Right renal pelvis (tissue), 4 donors: ENCODE results near the gene LRRK1. TPM values are rescaled to one million over a fixed set of nuclear protein-coding genes. Genes with fewer than 3 reads are reported as not detected.

Experiments
- DNase-seq, 4 donors: peaks; one replicate each; pipeline ENCODE4 v3.0.0-alpha.2; 2013; ENCODE audit warnings: low read depth in 4 of 4, low spot score in 3 of 4, missing footprints in 1 of 4
- polyA plus RNA-seq, 4 donors: library from polyadenylated mRNA; unstranded; fragments of 120-200 nt; gene quantifications; one replicate each; pipeline ENCODE4 v1.2.1, GENCODE V29; 2013; ENCODE audit not compliant: insufficient read length in 4 of 4

LRRK1 gene
- polyA plus RNA-seq, 4 donors: 2.6 to 4.9 (median 3.0) TPM

DNA sequence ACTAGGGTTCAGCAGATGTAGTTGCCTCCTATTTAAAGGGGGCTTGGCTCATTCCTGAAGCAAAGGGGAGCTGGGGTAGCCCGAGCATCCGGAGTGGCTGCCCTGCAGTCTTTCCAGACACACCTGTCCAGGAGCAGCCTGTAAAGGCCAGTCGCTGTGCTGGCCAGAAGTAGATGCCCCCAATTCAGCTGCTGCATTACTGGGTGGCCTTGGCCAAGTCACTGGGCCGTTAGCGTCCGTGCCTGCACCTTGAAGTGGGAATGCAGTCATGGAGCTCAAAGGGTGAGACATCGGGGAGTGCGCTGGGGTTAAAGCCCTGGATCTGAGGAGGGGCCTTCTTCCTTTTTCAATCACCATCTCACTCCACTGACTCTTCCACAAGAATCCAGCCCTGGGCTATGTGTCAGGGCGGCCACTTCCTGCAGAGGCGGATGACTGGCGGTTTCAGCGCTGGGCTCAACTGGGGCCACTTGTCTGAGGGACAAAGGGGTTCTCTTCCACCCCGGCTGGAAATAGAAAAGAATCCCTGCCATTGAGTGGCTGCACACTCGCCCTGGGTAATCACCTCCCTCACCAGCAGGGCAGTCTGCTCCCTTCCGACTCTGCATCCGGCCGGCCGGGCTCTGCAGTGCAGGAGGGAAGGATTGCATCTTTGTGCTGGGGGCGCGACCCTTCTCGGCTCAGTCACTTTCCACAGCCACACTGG is 27.7 kb upstream of the LRRK1 start:
- DNase-seq: no peak

GRCh38 chr15:100892013-100892355 is 27.2 kb upstream of the LRRK1 start:
- no peak for DNase-seq

- no peak for DNase-seq
These were observed 25.7 kb upstream of the LRRK1 start for GRCh38 chr15:100893261-100893963.

GRCh38 chr15:100893964-100894295 is 25.2 kb upstream of the LRRK1 start:
- no peak for DNase-seq

- DNase-seq: no peak
These were observed 23.4 kb upstream of the LRRK1 start for GRCh38 chr15:100895721-100896120.

- no peak for DNase-seq
These were observed 21.7 kb upstream of the LRRK1 start for GRCh38 chr15:100897221-100898151.

GRCh38 chr15:100898152-100898490 is 21.0 kb upstream of the LRRK1 start:
- no peak for DNase-seq

DNA sequence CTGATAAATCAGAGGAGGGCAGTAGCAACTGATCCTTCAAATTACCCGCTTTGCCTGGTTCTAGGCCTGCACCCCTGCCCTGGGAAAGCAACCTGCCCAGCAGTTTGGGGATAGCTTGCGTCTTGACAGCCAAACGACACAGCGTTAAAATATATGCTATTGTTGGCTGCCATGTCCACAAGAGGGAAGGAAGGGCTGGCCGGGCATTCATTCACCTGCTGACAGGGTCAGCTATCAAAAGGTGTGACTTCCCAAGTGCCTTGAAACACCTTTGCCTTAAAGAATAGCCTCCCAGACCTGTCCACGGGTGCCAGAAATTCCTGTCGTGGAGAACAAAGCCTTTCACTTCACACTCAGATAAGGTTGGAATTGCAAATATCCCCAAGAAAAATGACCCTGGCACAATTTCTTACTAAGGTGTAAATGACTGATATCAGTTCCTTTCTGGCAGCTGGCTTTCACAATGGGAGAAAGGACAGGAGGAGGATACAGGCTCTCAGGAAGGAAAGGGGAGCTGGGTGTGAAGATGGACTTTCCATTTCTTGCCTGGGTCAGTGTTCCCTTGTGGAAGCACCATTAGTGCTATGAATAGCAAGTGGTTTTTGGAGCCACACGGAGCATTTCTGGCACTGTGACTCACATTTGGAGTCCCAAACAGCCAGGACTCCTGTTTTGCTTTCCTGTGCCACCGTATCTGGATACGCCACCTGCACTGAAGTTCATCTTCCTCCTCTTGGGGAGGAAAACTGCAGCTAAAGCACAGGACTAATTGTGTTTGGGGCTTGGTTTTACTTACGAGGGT is 20.3 kb upstream of the LRRK1 start:
- DNase-seq: no peak

DNA sequence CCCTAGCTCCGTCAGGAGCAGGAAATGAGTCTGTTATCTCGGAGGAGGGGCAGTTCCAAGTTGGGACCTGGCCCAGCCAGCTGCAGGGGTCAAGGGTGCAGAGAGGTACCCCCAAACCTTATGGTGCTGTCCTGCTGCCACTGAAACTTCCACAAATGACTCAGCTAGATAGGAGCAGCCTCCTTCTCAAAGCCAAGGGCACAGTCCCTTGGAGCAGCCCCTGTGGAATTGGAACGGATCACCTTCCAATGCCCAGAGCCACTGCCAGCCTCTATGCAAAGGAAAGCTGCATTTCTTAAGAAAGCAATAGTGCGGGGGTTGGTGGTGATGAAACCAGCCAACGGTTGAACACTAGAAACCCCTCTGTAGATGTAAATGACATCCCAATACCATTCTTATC is 19.6 kb upstream of the LRRK1 start:
- no peak for DNase-seq

DNA sequence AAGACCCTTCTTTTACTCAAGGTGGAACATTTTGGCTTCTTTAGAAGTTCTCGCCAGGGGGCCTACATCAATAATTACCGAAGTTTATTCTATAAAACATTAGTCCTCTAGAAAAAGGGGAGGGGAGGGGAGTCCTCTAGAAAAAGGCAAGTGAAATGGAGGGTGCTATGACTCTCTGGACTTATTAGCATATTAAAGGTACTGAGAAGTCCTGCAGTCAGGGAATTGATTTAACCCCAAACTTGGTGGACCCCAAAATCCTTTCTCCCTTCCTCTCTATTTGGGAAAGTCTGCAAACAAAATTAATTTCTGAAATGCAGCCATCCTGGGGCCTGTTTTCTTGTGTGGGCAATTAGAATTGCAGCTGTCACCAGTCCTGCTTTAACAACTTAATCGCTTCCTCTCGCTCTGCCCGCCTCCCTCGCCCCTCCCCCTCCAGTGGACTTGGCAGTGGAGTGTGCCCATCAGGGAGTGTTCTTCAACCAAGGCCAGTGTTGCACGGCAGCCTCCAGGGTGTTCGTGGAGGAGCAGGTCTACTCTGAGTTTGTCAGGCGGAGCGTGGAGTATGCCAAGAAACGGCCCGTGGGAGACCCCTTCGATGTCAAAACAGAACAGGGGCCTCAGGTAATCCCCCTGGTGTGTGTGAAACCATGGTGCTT is 18.9 kb upstream of the LRRK1 start:
- no peak for DNase-seq

DNA sequence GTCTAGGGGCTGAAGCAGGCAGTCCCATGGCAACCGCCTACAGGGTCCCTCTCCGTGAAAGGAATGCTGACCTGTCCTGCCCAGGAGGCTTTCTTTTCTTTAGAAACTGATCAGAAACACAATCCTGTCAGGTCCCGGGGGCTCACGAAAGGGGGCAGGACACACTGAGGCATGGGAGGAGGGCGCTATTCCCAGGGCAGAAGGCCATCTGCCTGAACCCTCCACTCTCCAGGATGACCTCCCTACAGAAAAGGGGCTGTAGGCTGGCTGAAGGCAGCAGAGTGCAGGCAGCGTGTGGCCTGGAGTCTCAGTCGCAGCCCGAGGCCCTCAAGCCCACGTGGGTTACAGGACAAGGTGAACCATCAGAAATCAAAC is 18.4 kb upstream of the LRRK1 start:
- no peak for DNase-seq

DNA sequence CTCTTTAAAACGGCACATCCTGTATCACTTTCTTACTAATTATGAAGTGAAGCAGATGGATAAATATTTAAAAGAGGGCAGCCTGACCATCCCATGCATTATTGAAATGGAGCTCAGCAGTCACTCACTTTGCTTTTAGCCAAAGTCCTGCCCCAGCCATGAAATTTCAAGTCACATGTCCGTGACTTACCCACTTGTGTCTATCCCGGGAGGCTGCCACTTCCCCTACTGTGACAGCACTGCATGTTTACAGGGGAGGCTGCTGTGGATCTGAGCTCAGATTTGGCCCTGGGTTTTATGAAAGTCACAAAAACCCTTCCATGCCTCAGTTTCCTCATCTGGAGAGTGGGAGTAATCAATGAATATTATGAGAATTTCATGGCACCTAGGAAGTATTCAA is 17.9 kb upstream of the LRRK1 start:
- DNase-seq: no peak

DNA sequence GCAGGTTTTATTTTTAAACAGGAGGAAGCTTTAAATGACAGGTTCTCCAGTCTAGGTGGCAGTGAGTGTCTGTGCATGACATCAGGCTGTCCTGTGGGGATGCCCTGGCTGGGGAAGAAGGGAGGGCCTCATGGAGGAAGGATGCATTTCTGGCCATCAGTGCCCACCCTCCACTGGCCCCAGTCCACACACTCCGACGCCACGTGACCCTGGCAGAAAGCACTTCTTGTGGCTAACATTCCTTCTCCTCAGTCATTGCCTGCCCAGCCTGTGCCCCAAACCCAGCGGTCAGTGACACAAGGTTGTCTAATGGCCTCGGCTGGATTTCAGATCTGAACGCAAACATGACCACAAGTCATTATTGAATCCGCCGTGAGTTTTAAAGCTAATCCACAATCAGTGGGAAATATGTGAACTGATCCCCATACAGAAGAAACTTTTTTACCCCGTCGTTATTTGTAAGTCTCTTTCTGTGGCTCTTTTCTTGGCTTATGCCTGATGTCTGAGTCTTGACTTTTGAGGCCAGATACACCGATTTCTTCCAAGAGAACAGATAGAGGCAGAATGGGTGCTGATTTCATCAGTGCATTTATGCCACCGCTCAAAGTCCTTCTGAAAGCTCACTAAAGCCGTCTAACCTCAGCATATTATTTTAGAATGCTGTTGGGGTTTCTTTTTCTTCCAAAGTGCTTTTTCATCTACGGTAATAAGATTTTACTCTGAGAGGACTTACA is 17.3 kb upstream of the LRRK1 start:
- no peak for DNase-seq

DNA sequence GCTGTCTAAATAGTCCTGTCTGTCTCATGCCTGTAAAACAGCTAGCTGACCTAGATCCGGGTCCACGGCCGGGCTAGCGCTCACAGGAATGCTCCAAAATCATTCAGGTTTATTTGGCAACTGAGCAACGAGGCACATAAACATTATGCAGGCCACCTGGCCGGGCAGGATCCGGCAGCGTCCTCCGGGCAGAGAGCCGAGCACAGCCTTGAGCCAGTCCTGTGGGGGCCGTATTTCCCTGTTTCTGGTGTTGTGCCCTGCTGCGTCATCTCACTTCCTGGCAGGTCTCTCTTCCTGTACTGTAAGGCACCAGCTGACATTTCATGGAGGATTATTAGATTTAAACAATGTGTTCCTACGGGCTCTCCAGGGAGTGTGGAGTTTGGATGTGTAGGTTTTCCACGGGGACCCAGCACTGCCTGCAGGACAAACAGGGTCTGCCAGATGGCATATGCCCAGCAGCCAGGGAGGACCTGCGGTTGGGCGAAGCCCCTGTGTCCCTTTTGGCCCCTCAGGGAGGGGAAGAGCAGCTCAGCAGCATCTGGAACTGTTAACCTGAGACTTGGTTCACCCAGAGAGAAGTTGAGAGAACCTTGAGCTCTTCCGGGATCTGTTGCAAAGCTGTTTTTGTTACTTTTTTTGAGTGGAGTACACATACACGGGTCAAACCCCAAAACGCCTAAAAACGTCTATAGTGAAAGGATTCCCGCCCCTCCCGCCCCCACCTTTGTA is 16.6 kb upstream of the LRRK1 start:
- peak; percentile 61 to 79 (median 74) for DNase-seq

DNA sequence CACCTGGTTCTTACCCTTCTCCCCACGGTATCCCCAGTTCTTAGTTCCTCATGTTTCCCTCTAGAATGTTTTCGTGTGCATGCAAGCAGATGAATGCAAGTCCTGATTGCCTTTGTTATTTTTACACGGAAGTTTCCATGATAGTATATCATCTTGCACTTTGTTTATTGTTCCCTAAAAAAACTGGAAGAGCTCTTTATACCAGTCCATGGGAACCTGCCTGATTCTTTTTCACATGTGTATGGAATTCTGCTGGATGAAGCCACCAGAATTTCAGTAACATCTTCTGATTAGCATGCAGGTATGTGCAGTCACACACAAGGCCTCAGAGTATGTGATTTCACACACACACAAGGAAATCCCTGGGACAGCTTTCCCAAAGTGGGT is 16.0 kb upstream of the LRRK1 start:
- no peak for DNase-seq

DNA sequence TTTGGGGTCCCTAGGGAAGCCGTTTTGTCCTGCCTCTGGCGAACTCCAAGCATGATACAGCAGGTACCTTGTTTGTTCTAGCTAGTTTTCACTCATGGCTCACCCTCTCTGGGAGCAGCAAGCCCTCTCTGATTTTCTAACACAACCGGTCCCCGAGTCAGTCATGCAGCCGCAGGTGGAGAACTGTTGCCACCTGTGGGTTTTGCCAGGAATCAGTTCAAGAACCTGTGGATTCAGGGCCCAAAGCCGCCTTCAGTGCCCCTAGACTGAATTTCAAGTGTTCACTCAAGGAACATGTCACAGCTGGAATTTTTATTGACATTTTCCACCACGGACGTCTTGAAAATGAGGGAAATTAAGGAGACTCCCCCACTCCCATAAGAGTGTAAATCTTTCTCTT is 13.3 kb upstream of the LRRK1 start:
- DNase-seq: no peak

DNA sequence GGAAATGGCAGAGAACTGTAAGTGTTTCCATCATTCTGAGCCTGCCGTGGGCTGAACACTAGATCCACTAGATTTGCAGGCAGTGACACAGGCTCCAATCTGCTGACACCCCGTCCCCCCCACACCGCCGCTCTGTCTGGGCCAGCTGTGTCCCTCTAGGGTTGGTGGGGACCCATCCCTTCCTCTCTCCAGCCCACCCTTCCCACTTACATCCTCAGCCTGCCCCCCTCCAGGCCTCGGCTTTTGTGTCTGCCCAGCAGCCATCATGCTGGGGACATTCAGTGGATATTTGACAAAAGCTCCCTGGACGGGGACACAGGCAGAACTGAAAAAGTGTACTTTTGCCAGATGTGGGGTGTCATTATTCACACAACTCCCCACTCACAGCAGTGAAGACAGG is 10.7 kb upstream of the LRRK1 start:
- no peak for DNase-seq

- no peak for DNase-seq
These were observed 9.6 kb upstream of the LRRK1 start for GRCh38 chr15:100909565-100909964.
